MG63 (cell line): ENCODE results near the gene CDO1. TPM values are rescaled to one million over a fixed set of nuclear protein-coding genes. Genes with fewer than 3 reads are reported as not detected.
"Not testable (repeated sequence)": the region's sequence is repeated elsewhere in the genome, so short reads cannot be mapped to it uniquely, and the experiment has no call there.

Source experiments
- DNase-seq: peaks from one replicate; pipeline ENCODE4 v3.0.0-alpha.2; 2020
- H3K27me3 ChIP-seq: fragments of 250-450 bp; sonication (Bioruptor Pico); 2 replicates; pipeline ENCODE4 v1.5.1; 2020; ENCODE audit warnings: mild to moderate bottlenecking, moderate library complexity
- H3K36me3 ChIP-seq: fragments of 250-450 bp; sonication (Bioruptor Pico); 2 replicates; pipeline ENCODE4 v1.5.1; 2020; ENCODE audit warnings: mild to moderate bottlenecking, moderate library complexity
- H3K4me3 ChIP-seq: fragments of 250-450 bp; sonication (Bioruptor Pico); 2 replicates; pipeline ENCODE4 v1.5.1; 2020; ENCODE audit warnings: mild to moderate bottlenecking, moderate library complexity
- H3K9me3 ChIP-seq: fragments of 250-450 bp; sonication (Bioruptor Pico); 2 replicates; pipeline ENCODE4 v1.5.1; 2020; ENCODE audit warnings: mild to moderate bottlenecking, moderate library complexity
- total RNA-seq: library from RNA; depleted of rRNA; stranded (reverse); fragments of >200 nt; shearing (Covaris generic); gene quantifications from 2 replicates; pipeline ENCODE4 v1.2.3, GENCODE V29; 2014; ENCODE audit warnings: low replicate concordance

Gene CDO1
- total RNA-seq, 1 experiment from 2014 or later: not detected

DNA sequence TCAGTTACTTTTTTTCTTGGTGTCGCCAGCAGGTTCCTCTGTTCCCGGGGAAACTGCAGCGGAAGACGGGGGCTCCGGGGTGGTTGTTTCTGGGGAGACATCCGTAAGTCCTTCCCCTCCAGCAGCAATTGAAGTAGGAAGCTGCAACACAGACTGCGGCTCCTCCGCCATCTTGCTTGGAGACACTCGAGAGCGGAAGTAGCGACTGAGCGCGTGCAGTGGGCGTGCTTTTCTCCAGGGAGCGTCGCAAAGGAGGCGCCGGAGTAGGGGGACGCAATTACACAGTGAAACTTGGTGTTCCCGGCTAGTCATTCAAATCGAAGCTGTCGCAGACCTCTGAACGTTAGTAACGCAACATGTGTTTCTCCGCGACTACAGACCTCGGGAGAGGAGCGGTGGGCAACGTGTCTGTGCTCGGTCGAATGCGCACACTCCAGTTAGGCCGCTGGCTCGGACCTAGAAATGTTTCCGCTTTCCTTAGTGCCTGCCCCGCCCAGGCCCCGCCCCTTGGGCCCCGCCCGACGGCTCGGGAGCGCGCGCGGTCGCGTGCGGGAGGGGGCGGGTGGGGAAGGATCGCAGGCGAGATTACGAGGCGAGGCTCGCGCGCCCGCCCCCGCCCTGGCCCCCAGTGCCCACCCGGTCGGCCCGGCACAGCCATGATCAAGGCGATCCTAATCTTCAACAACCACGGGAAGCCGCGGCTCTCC is 25.1 kb upstream of the CDO1 start, which contains the start of the genes AP3S1 and ATG12:
Gene AP3S1 (plus strand): TSS at position 554 of the 707 bp plus-strand sequence. CDS start 103 bp downstream, at position 657.
Gene ATG12 (minus strand): TSS at position 184 of the 707 bp plus-strand sequence. CDS start 13 bp downstream, at position 171.
- H3K36me3 ChIP-seq: peaks cover 22% of the 10 kb centered on the region
- H3K4me3 ChIP-seq: peak within 1 kb of the TSS; percentile 88
- DNase-seq: peak; percentile 95
- no peaks in the 10 kb centered on the region for H3K9me3 ChIP-seq
- H3K27me3 ChIP-seq: no peaks in the 10 kb centered on the region

DNA sequence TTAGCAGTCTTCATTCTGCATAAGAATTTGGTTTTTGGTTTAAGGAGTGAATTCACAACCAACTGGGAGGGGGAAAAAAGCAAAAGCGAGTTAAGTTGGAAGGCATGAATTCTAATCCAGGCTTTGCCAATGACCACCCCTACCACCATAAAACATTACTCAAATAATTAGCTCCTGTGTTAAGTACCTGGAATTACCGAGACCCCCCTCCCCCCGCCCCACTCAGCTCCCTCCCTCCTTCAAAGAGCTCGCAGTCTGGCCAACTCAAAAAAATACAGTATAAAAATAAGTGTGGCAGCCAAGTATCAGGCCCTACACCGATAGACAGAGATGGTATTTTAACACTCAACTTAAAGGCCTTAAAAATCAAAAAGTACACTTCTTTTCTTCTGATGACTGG is 24.4 kb upstream of the CDO1 start:
- H3K36me3 ChIP-seq: peaks cover 29% of the 10 kb centered on the region
- no peaks in the 10 kb centered on the region for H3K9me3 ChIP-seq
- H3K27me3 ChIP-seq: no peaks in the 10 kb centered on the region
- DNase-seq: no peak
- H3K4me3 ChIP-seq: peak overlapping the region; percentile 88

DNA sequence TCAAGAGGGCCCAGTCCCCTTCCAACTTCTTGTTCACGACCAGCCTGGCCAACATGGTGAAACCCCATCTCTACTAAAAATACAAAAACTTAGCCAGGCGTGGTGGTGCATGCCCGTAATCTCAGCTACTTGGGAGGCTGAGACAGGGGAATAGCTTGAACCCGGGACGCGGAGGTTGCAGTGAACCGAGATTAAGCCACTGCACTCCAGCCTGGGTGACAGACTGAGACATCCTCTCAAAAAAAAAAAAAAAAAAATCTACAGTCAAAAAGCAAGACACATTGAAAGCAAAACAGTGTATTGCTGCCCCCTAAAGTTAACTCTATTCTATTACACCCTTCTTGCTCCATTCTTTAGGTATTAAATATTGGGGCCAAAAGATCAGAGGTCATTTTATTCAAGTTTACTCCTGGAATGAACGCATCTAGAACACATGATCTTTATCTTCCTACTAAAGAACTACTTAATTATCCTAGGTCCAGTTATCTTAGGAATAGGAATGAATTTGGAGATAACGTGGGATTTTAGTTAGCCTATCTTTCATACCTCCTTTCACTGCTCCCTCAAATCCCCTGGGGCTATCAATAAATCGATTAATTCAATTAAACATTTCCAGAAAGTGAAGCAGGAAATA is 22.5 kb upstream of the CDO1 start:
- Histone ChIP-seq H3K4me3 (peak overlapping the region; percentile 88), H3K27me3 (no peaks in the 10 kb centered on the region), H3K36me3 (peaks cover 48% of the 10 kb centered on the region), H3K9me3 (no peaks in the 10 kb centered on the region)
- DNase-seq: no peak

- peaks cover 79% of the 10 kb centered on the region for H3K36me3 ChIP-seq
- no peak overlapping the region for H3K4me3 ChIP-seq
- no peak for DNase-seq
- H3K27me3 ChIP-seq: no peaks in the 10 kb centered on the region; the same call in 1 of the 2 replicates
- H3K9me3 ChIP-seq: no peaks in the 10 kb centered on the region
Measured at GRCh38 chr5:115835481-115835880, 19.0 kb upstream of the CDO1 start.

GRCh38 chr5:115831163-115831768 is 14.8 kb upstream of the CDO1 start:
- DNase-seq: no peak
- Histone ChIP-seq H3K36me3 (peaks cover 80% of the 10 kb centered on the region), H3K9me3 (no peaks in the 10 kb centered on the region), H3K27me3 (no peaks in the 10 kb centered on the region; the same call in 1 of the 2 replicates), H3K4me3 (no peak overlapping the region)

- H3K27me3 ChIP-seq: no peaks in the 10 kb centered on the region; the same call in 1 of the 2 replicates
- peaks cover 67% of the 10 kb centered on the region for H3K36me3 ChIP-seq
- H3K9me3 ChIP-seq: 0 out of 2 replicates have a peak, but pooled peaks cover 3% of the 10 kb centered on the region
- no peak for DNase-seq
- H3K4me3 ChIP-seq: no peak overlapping the region
Measured at GRCh38 chr5:115829913-115830312, 13.5 kb upstream of the CDO1 start.

GRCh38 chr5:115825948-115826347 is 9.5 kb upstream of the CDO1 start:
- Histone ChIP-seq H3K9me3 (0 out of 2 replicates have a peak, but pooled peaks cover 3% of the 10 kb centered on the region), H3K36me3 (peaks cover 31% of the 10 kb centered on the region), H3K4me3 (no peak overlapping the region), H3K27me3 (no peaks in the 10 kb centered on the region; the same call in 1 of the 2 replicates)
- DNase-seq: no peak

DNA sequence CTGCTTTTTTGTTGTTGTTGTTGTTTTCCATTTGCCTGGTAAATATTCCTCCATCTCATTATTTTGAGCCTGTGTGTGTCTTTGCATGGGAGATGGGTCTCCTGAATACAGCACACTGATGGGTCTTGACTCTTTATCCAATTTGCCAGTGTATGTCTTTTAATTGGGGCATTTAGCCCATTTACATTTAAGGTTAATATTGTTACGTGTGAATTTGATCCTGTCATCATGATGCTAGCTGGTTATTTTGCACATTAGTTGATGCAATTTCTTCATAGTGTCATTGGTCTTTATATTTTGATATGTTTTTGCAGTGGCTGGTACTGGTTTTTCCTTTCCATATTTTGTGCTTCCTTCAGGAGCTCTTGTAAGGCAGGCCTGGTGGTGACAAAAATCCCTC is 8.5 kb upstream of the CDO1 start:
- H3K27me3 ChIP-seq, DNase-seq, H3K4me3 ChIP-seq, H3K9me3 ChIP-seq: not testable (repeated sequence)
- H3K36me3 ChIP-seq: peaks cover 21% of the 10 kb centered on the region

GRCh38 chr5:115820846-115821245 is 4.4 kb upstream of the CDO1 start:
- no peak for DNase-seq
- Histone ChIP-seq H3K9me3 (0 out of 2 replicates have a peak, but pooled peaks cover 3% of the 10 kb centered on the region), H3K4me3 (no peak overlapping the region), H3K27me3 (peaks cover 36% of the 10 kb centered on the region), H3K36me3 (no peaks in the 10 kb centered on the region)

GRCh38 chr5:115818821-115819220 is 2.4 kb upstream of the CDO1 start:
- H3K9me3 ChIP-seq: no peaks in the 10 kb centered on the region
- no peaks in the 10 kb centered on the region for H3K36me3 ChIP-seq
- H3K27me3 ChIP-seq: peaks cover 56% of the 10 kb centered on the region
- DNase-seq: no peak
- H3K4me3 ChIP-seq: no peak overlapping the region

GRCh38 chr5:115817386-115817785 is 927 bp upstream of the CDO1 start:
- H3K36me3 ChIP-seq: no peaks in the 10 kb centered on the region
- H3K27me3 ChIP-seq: peaks cover 67% of the 10 kb centered on the region
- H3K9me3 ChIP-seq: no peaks in the 10 kb centered on the region
- no peak overlapping the region for H3K4me3 ChIP-seq
- no peak for DNase-seq

- peak; percentile 34 for DNase-seq
- Histone ChIP-seq H3K36me3 (no peaks in the 10 kb centered on the region), H3K4me3 (peak overlapping the region; percentile 28), H3K9me3 (no peaks in the 10 kb centered on the region), H3K27me3 (peaks cover 76% of the 10 kb centered on the region)
Measured at GRCh38 chr5:115815693-115816225, 700 bp downstream of the CDO1 start.

- Histone ChIP-seq H3K9me3 (no peaks in the 10 kb centered on the region), H3K27me3 (peaks cover 71% of the 10 kb centered on the region), H3K4me3 (no peak overlapping the region), H3K36me3 (no peaks in the 10 kb centered on the region)
- no peak for DNase-seq
Measured at GRCh38 chr5:115815006-115815692, 1.3 kb downstream of the CDO1 start.

DNA sequence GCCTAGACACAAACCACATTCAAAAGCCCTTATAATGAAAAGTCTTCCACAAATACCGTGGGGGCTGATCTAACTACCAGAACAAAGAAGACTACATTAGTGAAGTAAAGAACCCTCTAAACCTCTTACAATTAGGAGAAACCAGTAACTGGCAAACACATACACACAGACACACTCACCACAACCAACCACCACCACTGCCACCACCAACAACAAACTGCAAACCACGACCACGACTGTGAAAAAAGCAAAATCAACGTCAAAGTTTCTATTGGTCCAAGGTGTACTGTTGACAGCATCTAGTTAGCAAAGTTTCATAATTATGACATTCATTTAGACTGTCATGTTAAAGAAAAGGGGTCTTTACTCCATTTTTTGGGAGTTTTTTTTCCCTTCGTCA is 2.7 kb downstream of the CDO1 start:
- no peak for DNase-seq
- Histone ChIP-seq H3K4me3 (no peak overlapping the region), H3K36me3 (no peaks in the 10 kb centered on the region), H3K27me3 (peaks cover 68% of the 10 kb centered on the region), H3K9me3 (no peaks in the 10 kb centered on the region)

GRCh38 chr5:115812372-115812771 is 4.1 kb downstream of the CDO1 start:
- no peak for DNase-seq

DNA sequence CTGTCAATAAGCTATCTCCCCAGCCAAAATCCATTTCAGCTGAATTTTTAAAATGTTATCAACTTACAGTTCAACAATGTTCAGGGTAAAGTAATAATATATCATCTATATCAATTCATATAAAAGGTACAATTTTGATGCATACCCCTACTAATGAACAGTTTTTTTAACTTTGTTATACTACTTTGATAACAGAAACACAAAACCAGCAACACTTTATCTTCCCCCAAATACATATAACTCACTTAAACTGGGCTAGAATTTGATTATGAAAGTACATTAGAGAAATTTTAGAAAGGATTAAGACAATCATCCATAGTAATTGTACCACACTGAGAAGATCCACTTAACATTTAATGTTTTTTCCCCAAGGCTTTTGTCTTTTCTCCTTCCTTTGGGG is 5.1 kb downstream of the CDO1 start:
- H3K27me3 ChIP-seq: peaks cover 48% of the 10 kb centered on the region
- no peak overlapping the region for H3K4me3 ChIP-seq
- DNase-seq: no peak
- H3K36me3 ChIP-seq: no peaks in the 10 kb centered on the region
- no peaks in the 10 kb centered on the region for H3K9me3 ChIP-seq

More at GRCh38 chr5:115812372-115812771, 4.1 kb downstream of the CDO1 start:
- Histone ChIP-seq H3K4me3 (no peak overlapping the region), H3K9me3 (no peaks in the 10 kb centered on the region), H3K36me3 (no peaks in the 10 kb centered on the region), H3K27me3 (peaks cover 56% of the 10 kb centered on the region)
